ENCODE data around the gene PABPN1.
"Not testable (repeated sequence)": the region's sequence is repeated elsewhere in the genome, so short reads cannot be mapped to it uniquely, and the experiment has no call there.

The PABPN1 gene

GRCh38 chr14:23323838-23324454 lies 2.7 kb downstream of the PABPN1 start:
- DNase-seq (ENCODE audit: low read depth), result no peak
- TF ChIP-seq CTCF (conservative IDR thresholded peaks at IDR 0.05; ENCODE audit: control insufficient read depth, insufficient read depth, low read depth, low read length), result no peak
- H3K4me3 ChIP-seq (ENCODE audit: control insufficient read depth, low read depth, low read length), result no peak overlapping the region

- no peak overlapping the region for H3K4me3 ChIP-seq (ENCODE audit: control insufficient read depth, low read depth, low read length)
- no peak for TF ChIP-seq CTCF (conservative IDR thresholded peaks at IDR 0.05; ENCODE audit: control insufficient read depth, insufficient read depth, low read depth, low read length)
- no peak for DNase-seq (ENCODE audit: low read depth)
Measured at GRCh38 chr14:23324455-23324846, 3.2 kb downstream of the PABPN1 start.

GRCh38 chr14:23324993-23325392 lies 3.7 kb downstream of the PABPN1 start:
- no peak for TF ChIP-seq CTCF (conservative IDR thresholded peaks at IDR 0.05; ENCODE audit: control insufficient read depth, insufficient read depth, low read depth, low read length)

DNA sequence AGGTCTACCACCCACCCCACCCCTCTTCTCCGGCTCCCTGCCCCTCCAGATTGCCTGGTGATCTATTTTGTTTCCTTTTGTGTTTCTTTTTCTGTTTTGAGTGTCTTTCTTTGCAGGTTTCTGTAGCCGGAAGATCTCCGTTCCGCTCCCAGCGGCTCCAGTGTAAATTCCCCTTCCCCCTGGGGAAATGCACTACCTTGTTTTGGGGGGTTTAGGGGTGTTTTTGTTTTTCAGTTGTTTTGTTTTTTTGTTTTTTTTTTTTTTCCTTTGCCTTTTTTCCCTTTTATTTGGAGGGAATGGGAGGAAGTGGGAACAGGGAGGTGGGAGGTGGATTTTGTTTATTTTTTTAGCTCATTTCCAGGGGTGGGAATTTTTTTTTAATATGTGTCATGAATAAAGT lies 4.5 kb downstream of the PABPN1 start:
- DNase-seq (ENCODE audit: low read depth); H3K4me3 ChIP-seq (ENCODE audit: control insufficient read depth, low read depth, low read length): not testable (repeated sequence)

More at GRCh38 chr14:23324993-23325392, 3.7 kb downstream of the PABPN1 start:
- H3K4me3 ChIP-seq (ENCODE audit: control insufficient read depth, low read depth, low read length), result no peak overlapping the region
- DNase-seq (ENCODE audit: low read depth), result no peak

DNA sequence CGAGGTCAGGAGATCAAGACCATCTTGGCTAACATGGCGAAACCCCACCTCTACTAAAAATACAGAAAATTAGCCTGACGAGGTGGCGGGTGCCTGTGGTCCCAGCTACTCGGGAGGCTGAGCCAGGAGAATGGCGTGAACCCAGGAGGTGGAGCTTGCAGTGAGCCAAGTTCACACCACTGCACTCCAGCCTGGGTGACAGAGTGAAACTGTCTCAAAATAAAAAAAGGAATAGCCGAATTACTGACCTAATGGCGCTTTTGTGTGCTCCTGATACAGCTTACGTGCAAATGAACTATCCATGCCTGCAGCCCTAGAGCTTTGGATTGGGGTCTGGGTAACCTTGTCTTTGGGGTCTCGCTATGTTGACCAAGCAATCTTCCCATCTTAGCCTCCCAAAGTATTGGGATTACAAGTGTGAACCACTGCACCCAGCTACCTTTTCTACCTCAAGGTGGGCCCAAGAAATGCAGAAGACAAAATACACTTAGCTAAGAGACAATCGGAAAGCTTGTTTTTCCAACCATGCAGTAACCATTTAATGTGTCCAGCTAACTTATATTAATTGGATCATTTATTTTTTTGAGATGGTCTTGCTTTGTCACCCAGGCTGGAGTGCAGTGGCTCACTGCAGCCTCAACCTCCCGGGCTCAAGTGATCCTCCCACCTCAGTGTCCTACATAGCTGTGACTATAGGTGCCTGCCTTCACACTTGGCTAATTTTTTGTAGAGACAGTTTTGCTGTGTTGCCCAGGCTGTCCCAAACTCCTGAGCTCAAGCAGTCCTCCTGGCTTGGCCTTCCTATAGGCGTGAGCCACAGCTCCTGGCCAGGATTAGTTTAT lies 5.5 kb downstream of the PABPN1 start:
- TF ChIP-seq CTCF (conservative IDR thresholded peaks at IDR 0.05; ENCODE audit: control insufficient read depth, insufficient read depth, low read depth, low read length), result no peak
- H3K4me3 ChIP-seq (ENCODE audit: control insufficient read depth, low read depth, low read length), result no peak overlapping the region
- DNase-seq (ENCODE audit: low read depth), result no peak

DNA sequence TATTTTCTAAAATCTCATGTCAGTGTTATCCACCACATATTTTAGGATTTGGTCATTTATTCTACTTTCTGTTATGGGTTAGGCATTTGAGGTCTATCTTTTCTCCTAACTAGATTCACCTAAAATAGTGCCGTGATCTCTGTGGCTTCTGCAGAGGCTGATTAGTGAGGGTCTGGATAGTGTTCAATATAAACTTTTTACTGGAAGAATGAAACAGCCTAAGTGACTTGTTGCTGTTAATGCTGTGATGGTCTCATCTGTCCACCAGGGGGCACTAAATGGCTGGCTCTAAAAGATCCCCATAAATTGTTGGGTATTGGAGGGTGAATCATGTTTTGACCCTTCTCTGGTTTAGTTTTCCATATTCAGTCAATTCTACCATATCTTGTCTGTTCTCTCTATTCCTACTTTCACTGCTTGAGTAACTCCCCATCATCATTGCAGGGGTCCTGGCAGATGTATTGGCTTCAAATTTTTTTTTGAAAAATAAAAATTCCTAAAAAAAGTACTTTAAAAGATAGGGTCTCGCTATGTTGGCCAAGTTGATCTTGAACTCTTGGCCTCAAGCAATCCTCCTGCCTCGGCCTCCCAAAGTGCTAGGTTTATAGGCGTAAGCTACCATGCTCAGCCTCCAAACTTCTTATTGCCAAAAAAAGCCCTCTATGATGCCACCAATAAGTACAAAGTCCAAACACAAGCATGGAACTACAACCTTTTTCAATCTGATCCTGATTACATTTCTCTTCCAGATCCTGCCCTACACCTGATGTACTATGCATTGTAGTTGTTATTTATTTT lies 6.9 kb downstream of the PABPN1 start:
- TF ChIP-seq CTCF (conservative IDR thresholded peaks at IDR 0.05; ENCODE audit: control insufficient read depth, insufficient read depth, low read depth, low read length), result peak; percentile 93
- peak; percentile 82 for DNase-seq (ENCODE audit: low read depth)
- H3K4me3 ChIP-seq (ENCODE audit: control insufficient read depth, low read depth, low read length), result no peak overlapping the region

DNA sequence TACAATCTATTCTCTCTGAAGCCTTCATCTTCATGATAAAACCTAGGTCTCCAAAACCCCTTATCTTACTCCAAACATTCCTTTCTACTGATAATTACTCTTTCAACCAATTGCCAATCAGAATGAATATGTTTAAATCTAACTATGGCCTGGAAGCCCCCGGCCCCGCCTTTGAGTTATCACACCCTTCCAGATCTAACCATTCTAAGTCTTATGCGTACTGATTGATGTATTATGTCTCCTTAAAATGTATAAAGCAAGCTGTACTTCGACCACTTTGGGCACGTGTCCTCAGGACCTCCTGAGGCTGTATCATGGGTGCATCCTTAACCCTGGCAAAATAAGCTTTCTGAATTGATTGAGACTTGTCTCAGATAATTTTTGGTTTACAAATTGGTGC lies 14.4 kb downstream of the PABPN1 start:
- no peak overlapping the region for H3K4me3 ChIP-seq (ENCODE audit: control insufficient read depth, low read depth, low read length)
- no peak for TF ChIP-seq CTCF (conservative IDR thresholded peaks at IDR 0.05; ENCODE audit: control insufficient read depth, insufficient read depth, low read depth, low read length)
- DNase-seq (ENCODE audit: low read depth), result no peak
